Kidney (tissue), 14 donors: ENCODE results near the gene PRSS36. TPM values are rescaled to one million over a fixed set of nuclear protein-coding genes. Genes with fewer than 3 reads are reported as not detected.
"Not testable (repeated sequence)": the region's sequence is repeated elsewhere in the genome, so short reads cannot be mapped to it uniquely, and the experiment has no call there.

Experiments used
- DNase-seq, 5 donors: peaks; one replicate each; pipeline ENCODE4 v3.0.0-alpha.2; 2013 to 2020
- FAIRE-seq: peaks from 2 replicates; lab custom pipeline; 2012; peaks lifted over from hg19 to GRCh38; lab: Jason Lieb, UNC
- H3K27ac ChIP-seq, 2 donors: one replicate each; pipeline ENCODE4 v1.7.0; 2013; ENCODE audit warnings: low read depth in 2 of 2, low read length in 2 of 2, inconsistent platforms in 1 of 2
- H3K27me3 ChIP-seq: one replicate; pipeline ENCODE4 v1.7.1; 2013; ENCODE audit warnings: low read length, inconsistent platforms; ENCODE audit not compliant: control insufficient read depth, insufficient read depth
- H3K36me3 ChIP-seq, 3 donors: one replicate each; pipeline versions ENCODE4 v1.7.0 to v1.7.1; 2013; ENCODE audit warnings: low read length in 3 of 3, control low read depth in 1 of 3, inconsistent platforms in 1 of 3; ENCODE audit not compliant: insufficient read depth in 3 of 3, control insufficient read depth in 2 of 3
- H3K4me1 ChIP-seq, 3 donors: one replicate each; pipeline versions ENCODE4 v1.7.0 to v1.7.1; 2013; ENCODE audit warnings: low read length in 3 of 3, inconsistent platforms in 1 of 3, low read depth in 1 of 3; ENCODE audit not compliant: control insufficient read depth in 2 of 3, insufficient read depth in 2 of 3
- H3K4me3 ChIP-seq, 3 donors: one replicate each; pipeline versions ENCODE4 v1.7.0 to v1.8.1; 2013; ENCODE audit warnings: low read length in 3 of 3, control low read depth in 1 of 3, inconsistent platforms in 1 of 3
- H3K9ac ChIP-seq, 3 donors: one replicate each; pipeline versions ENCODE4 v1.7.0 to v1.7.1; 2013; ENCODE audit warnings: low read length in 3 of 3, control low read depth in 1 of 3, inconsistent platforms in 1 of 3
- H3K9me3 ChIP-seq, 3 donors: one replicate each; pipeline versions ENCODE4 v1.7.0 to v1.7.1; 2013; ENCODE audit warnings: low read length in 3 of 3, control low read depth in 1 of 3, inconsistent platforms in 1 of 3; ENCODE audit not compliant: control insufficient read depth in 2 of 3, insufficient read depth in 1 of 3
- intact Hi-C: fragments of 100-400 bp; cut with DNase I; formaldehyde crosslinking; loops from one replicate; pipeline ENCODE4 v1.11.1; 2022
- polyA plus RNA-seq: library from polyadenylated mRNA; stranded (reverse); fragments of 350-450 nt; fragmentation: Illumina TruSeq; extraction: RNeasy Lipid Tissue Mini Kit (QIAGEN cat#74804); gene quantifications from one replicate; pipeline ENCODE4 v1.2.3, GENCODE V29; 2014; ENCODE audit warnings: low read depth, low replicate concordance; ENCODE audit not compliant: insufficient read depth
- total RNA-seq: library from RNA; stranded (reverse); fragmentation: NEBNext Ultra II Directional; extraction: Animal tissue kit (Norgen Biotek cat#: 25700); gene quantifications from one replicate; pipeline ENCODE4 v1.2.1, GENCODE V29; 2021
- TF ChIP-seq, protein P1 (sequence below): IDR thresholded peaks from 3 replicates; pipeline ENCODE4 v1.5.1; 2012; ENCODE audit warnings: mild to moderate bottlenecking, moderate library complexity, borderline replicate concordance; ENCODE audit not compliant: insufficient read depth; ENCODE audit errors: extremely low read depth
- donor health status: control.
- donor health status: control.
- donor health status: control.
- donor health status: control.
- donor health status: control.
- donor health status: DM: yes; HTN: yes; CAD: no.
- donor health status: Normal renal cell carcinoma (clear cell type).

PRSS36 gene
- total and polyA plus RNA-seq, 2 donors from 2014 or later, result 1.7 to 4.1 TPM

DNA sequence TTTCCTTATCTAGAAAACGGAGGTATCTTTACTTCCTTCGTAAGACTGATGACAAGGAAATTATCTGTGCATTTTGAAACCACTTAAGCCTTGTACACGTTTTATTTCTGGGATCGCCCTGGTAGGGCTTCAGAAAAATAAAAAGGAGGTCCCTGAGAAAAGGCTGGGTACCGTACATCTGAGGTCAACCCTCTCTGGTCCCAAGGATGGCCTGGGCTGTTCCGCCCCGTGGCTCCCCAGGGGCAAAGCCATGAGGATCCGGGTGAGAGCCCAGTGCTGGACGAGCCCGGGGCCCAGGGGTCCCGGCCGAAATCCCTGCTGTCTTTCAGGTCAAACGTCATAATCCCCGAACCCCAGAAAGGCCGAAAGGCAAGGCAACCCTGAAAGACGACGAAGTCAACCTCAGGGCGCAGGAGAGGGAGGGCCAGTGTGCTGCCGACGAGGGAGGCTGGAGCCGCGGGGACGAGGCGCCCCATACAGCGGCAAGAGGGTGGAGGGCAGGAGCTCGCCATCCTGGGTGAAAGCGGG lies 29.4 kb upstream of the PRSS36 start:
- no peak for DNase-seq
- intact Hi-C loops, result no loop called here

DNA sequence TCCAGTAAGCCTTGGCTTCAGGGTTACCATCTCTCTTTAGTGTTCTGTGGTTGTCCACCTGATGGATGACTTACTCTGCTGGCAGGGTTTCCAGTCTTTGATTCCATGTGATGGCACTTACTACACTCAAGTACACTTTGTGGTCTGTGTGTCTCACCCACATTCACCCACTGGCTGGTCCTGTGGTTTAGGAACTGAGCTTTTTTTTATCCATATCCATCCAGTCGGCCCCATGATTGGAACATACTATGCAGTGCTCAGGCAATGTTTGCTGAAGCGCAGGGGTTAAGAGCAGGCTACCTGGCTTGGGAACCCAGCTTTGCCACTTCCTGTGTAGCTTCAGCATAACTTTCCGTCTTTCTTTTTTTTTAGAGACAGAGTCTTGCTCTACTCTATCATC lies 27.3 kb upstream of the PRSS36 start:
- FAIRE-seq (no peak), DNase-seq (no peak)
- no peak overlapping the region for H3K27ac ChIP-seq
- intact Hi-C loops, result no loop called here
- no peak overlapping the region for H3K9ac ChIP-seq
- TF ChIP-seq, protein P1, sequence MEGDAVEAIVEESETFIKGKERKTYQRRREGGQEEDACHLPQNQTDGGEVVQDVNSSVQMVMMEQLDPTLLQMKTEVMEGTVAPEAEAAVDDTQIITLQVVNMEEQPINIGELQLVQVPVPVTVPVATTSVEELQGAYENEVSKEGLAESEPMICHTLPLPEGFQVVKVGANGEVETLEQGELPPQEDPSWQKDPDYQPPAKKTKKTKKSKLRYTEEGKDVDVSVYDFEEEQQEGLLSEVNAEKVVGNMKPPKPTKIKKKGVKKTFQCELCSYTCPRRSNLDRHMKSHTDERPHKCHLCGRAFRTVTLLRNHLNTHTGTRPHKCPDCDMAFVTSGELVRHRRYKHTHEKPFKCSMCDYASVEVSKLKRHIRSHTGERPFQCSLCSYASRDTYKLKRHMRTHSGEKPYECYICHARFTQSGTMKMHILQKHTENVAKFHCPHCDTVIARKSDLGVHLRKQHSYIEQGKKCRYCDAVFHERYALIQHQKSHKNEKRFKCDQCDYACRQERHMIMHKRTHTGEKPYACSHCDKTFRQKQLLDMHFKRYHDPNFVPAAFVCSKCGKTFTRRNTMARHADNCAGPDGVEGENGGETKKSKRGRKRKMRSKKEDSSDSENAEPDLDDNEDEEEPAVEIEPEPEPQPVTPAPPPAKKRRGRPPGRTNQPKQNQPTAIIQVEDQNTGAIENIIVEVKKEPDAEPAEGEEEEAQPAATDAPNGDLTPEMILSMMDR, result no peak
- H3K27me3 ChIP-seq, result no peaks in the 10 kb centered on the region
- H3K4me1 ChIP-seq, result peaks cover 3 to 13% (median 9%) of the 10 kb centered on the region in 3 donors
- H3K4me3 ChIP-seq, result no peak overlapping the region
- peaks cover 0 to under 1% (median 0%) of the 10 kb centered on the region in 3 donors for H3K36me3 ChIP-seq
- H3K9me3 ChIP-seq, result no peaks in the 10 kb centered on the region

More for the DNA sequence above, 29.4 kb upstream of the PRSS36 start:
- H3K9ac ChIP-seq, result peak overlapping the region; percentile 67 to 93 (median 77)
- H3K36me3 ChIP-seq, result peaks cover 3 to 22% (median 14%) of the 10 kb centered on the region in 3 donors
- peak overlapping the region; percentile 70 to 89 (median 83) for H3K4me3 ChIP-seq
- peaks cover 3 to 19% (median 15%) of the 10 kb centered on the region in 3 donors for H3K4me1 ChIP-seq
- TF ChIP-seq, protein P1, result no peak
- peak overlapping the region; percentile 96 to 99 for H3K27ac ChIP-seq
- FAIRE-seq, result no peak
- no peaks in the 10 kb centered on the region for H3K27me3 ChIP-seq
- no peaks in the 10 kb centered on the region for H3K9me3 ChIP-seq

DNA sequence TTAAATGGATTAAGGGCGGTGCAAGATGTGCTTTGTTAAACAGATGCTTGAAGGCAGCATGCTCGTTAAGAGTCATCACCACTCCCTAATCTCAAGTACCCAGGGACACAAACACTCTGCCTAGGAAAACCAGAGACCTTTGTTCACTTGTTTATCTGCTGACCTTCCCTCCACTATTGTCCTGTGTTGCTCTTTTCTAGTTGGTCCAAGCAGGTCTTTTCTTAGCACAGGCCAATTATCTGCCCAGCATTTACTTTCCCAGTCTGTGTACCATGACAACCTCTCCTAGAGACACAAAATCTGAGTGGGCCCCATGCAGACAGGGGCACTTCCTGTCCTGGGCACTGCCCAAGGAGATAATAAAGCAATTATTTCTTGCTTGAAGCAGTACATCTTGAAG lies 20.2 kb upstream of the PRSS36 start:
- H3K27me3 ChIP-seq, FAIRE-seq, H3K9ac ChIP-seq, intact Hi-C loops, H3K9me3 ChIP-seq, H3K36me3 ChIP-seq, H3K4me3 ChIP-seq, H3K4me1 ChIP-seq, H3K27ac ChIP-seq, DNase-seq: not testable (repeated sequence)

DNA sequence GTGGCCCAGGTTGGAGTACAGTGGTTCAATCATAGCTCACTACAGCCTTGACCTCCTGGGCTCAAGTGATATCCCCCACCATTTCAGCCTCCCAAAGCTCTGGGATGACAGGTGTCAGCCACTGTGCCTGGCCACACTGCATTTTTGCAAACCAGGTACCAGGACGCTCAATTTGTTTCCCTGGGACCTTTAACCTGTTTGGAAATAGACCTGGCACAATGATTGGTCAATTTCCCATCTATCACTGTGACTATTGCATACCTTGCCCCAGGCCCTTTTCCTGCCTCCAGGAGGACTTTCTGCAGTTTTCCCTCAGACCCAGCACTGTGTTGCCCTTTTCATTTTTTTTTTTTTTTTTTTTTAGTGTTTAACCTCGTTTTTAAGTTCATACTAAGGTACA lies 19.0 kb upstream of the PRSS36 start:
- Histone ChIP-seq H3K27ac (no peak overlapping the region), H3K4me1 (no peaks in the 10 kb centered on the region), H3K9me3 (no peaks in the 10 kb centered on the region), H3K4me3 (no peak overlapping the region), H3K36me3 (no peaks in the 10 kb centered on the region), H3K27me3 (no peaks in the 10 kb centered on the region), H3K9ac (no peak overlapping the region)
- TF ChIP-seq, protein P1, result no peak
- no peak for DNase-seq
- no peak for FAIRE-seq
- intact Hi-C loops, result no loop called here
